SK-N-SH (cell line): Measurements from ENCODE around the gene NKG7. TPM values are rescaled to one million over a fixed set of nuclear protein-coding genes. Genes with fewer than 3 reads are reported as not detected.

Source experiments
- CTCF ChIA-PET: fragments of 300-600, 350-600 bp; formaldehyde crosslinking; extraction: SDS; loops from one replicate; lab custom pipeline; 2021; lab: Yijun Ruan, JAX
- POLR2A ChIA-PET: fragments of 350-600 bp; sonication (Branson Sonifier 250); formaldehyde crosslinking; extraction: SDS; loops from one replicate; lab custom pipeline; 2020; ENCODE audit warnings: antibody characterized with exemption, inconsistent platforms; lab: Yijun Ruan, JAX
- DNase-seq: peaks from one replicate; pipeline ENCODE4 v3.0.0; 2012
- H2AFZ ChIP-seq: fragments of 200-600 bp; sonication (generic); 2 replicates; pipeline ENCODE4 v1.8.1; 2016; ENCODE audit warnings: antibody characterized with exemption, mild to moderate bottlenecking, low read depth
- H3F3A ChIP-seq: fragments of 200-600 bp; sonication (generic); replicated peaks from 2 replicates; pipeline ENCODE3; 2016; ENCODE audit warnings: antibody characterized with exemption, mild to moderate bottlenecking; ENCODE audit not compliant: insufficient read depth
- H3K27ac ChIP-seq, 2 experiments: fragments of 200-500 bp in 1 of 2; fragments of 200-600 bp in 1 of 2; sonication (Bioruptor generic) in 1 of 2; sonication (generic), shearing (Covaris generic) in 1 of 2; 2 replicates each; pipeline versions ENCODE4 v1.5.1 to v1.6.1; 2014 to 2016; ENCODE audit warnings: low read depth in 2 of 2, inconsistent platforms in 1 of 2, low read length in 1 of 2, mild to moderate bottlenecking in 1 of 2, mixed read lengths in 1 of 2
- H3K27me3 ChIP-seq: fragments of 200-600 bp; sonication (generic), shearing (Covaris generic); 2 replicates; pipeline ENCODE4 v1.6.1; 2016; ENCODE audit warnings: mixed run types; ENCODE audit not compliant: insufficient read depth
- H3K36me3 ChIP-seq, 2 experiments: fragments of 200-500 bp in 1 of 2; fragments of 200-600 bp in 1 of 2; sonication (Bioruptor generic) in 1 of 2; sonication (generic) in 1 of 2; replicated peaks in 1 of 2; 2 replicates each; pipeline versions ENCODE3 to v1.5.1; 2014 to 2016; ENCODE audit warnings: low read length in 1 of 2, mild to moderate bottlenecking in 1 of 2; ENCODE audit not compliant: insufficient read depth in 2 of 2, control insufficient read depth in 1 of 2
- H3K4me1 ChIP-seq, 2 experiments: fragments of 200-500 bp in 1 of 2; fragments of 200-600 bp in 1 of 2; sonication (Bioruptor generic) in 1 of 2; sonication (generic), shearing (Covaris generic) in 1 of 2; 2 replicates each; pipeline versions ENCODE4 v1.5.1 to v1.6.1; 2014 to 2016; ENCODE audit warnings: low read depth in 1 of 2, low read length in 1 of 2, mixed run types in 1 of 2; ENCODE audit not compliant: insufficient read depth in 2 of 2, control insufficient read depth in 1 of 2
- H3K4me2 ChIP-seq: fragments of 200-600 bp; sonication (generic), shearing (Covaris generic); 2 replicates; pipeline ENCODE4 v1.6.1; 2017; ENCODE audit warnings: mixed run types
- H3K4me3 ChIP-seq, 2 experiments: fragments of 200-500 bp in 1 of 2; fragments of 200-600 bp in 1 of 2; sonication (Bioruptor generic) in 1 of 2; sonication (generic), shearing (Covaris generic) in 1 of 2; 2 replicates each; pipeline versions ENCODE4 v1.5.1 to v1.8.1; 2014 to 2016; ENCODE audit warnings: low read depth in 2 of 2, inconsistent platforms in 1 of 2, low read length in 1 of 2, mild to moderate bottlenecking in 1 of 2, mixed read lengths in 1 of 2, moderate library complexity in 1 of 2
- H3K79me2 ChIP-seq: fragments of 200-600 bp; sonication (generic); 2 replicates; pipeline ENCODE4 v1.8.1; 2017; ENCODE audit warnings: mild to moderate bottlenecking; ENCODE audit not compliant: insufficient read depth
- H3K9ac ChIP-seq: fragments of 200-600 bp; sonication (generic); 2 replicates; pipeline ENCODE4 v1.6.1; 2017; ENCODE audit warnings: mixed run types
- H3K9me2 ChIP-seq: fragments of 200-600 bp; sonication (generic); 2 replicates; pipeline ENCODE4 v1.6.1; 2017; ENCODE audit warnings: mixed run types
- H3K9me3 ChIP-seq: fragments of 200-600 bp; sonication (generic); 2 replicates; pipeline ENCODE4 v1.6.1; 2017; ENCODE audit warnings: mixed run types, mild to moderate bottlenecking, moderate library complexity
- H4K20me1 ChIP-seq: fragments of 200-600 bp; sonication (generic); 2 replicates; pipeline ENCODE4 v1.6.1; 2017; ENCODE audit warnings: mild to moderate bottlenecking, mixed run types; ENCODE audit not compliant: insufficient read depth
- CHD2 ChIP-seq: fragments of 150-350 bp; IDR thresholded peaks from 2 replicates; pipeline ENCODE4 v1.6.1; 2018; ENCODE audit warnings: low read length; ENCODE audit not compliant: partially characterized antibody
- EP300 ChIP-seq, 2 experiments: IDR thresholded peaks; 2 replicates each; pipeline versions ENCODE4 v1.4.0 to v1.6.1; 2012; ENCODE audit warnings: borderline replicate concordance in 1 of 2, low read depth in 1 of 2, low read length in 1 of 2
- GATA2 ChIP-seq: sonication (generic); formaldehyde crosslinking; IDR thresholded peaks from 2 replicates; pipeline ENCODE4 v1.5.0; 2020; ENCODE audit warnings: mild to moderate bottlenecking, missing genetic modification reagents
- JUND ChIP-seq: IDR thresholded peaks from 2 replicates; pipeline ENCODE4 v1.4.0; 2012
- MAX ChIP-seq: IDR thresholded peaks from 2 replicates; pipeline ENCODE4 v1.4.0; 2012; ENCODE audit warnings: low read depth
- MXI1 ChIP-seq: IDR thresholded peaks from 2 replicates; pipeline ENCODE4 v1.6.1; 2012; ENCODE audit warnings: mild to moderate bottlenecking, low read depth, low read length, improper control_type of control experiment
- NRF1 ChIP-seq: IDR thresholded peaks from 2 replicates; pipeline ENCODE4 v1.6.1; 2012; ENCODE audit warnings: low read depth, mild to moderate bottlenecking, low read length
- PBX3 ChIP-seq: IDR thresholded peaks from 2 replicates; pipeline ENCODE4; 2012
- POLR2AphosphoS5 ChIP-seq: IDR thresholded peaks from 2 replicates; pipeline ENCODE4 v1.6.1; 2012; ENCODE audit warnings: low read depth, low read length
- RFX5 ChIP-seq: IDR thresholded peaks from 2 replicates; pipeline ENCODE4 v1.6.1; 2012; ENCODE audit warnings: mild to moderate bottlenecking, improper control_type of control experiment, low read length
- RXRA ChIP-seq: IDR thresholded peaks from 2 replicates; pipeline ENCODE4 v1.4.0; 2012; ENCODE audit warnings: low read depth, mild to moderate bottlenecking, borderline replicate concordance
- SIN3A ChIP-seq: IDR thresholded peaks from 2 replicates; pipeline ENCODE4 v1.6.1; 2012; ENCODE audit warnings: low read depth, mild to moderate bottlenecking, low read length, moderate library complexity, borderline replicate concordance
- SMC3 ChIP-seq: IDR thresholded peaks from 2 replicates; pipeline ENCODE4 v1.6.1; 2012; ENCODE audit warnings: low read depth, low read length, improper control_type of control experiment
- TAF1 ChIP-seq: IDR thresholded peaks from 2 replicates; pipeline ENCODE4 v1.6.1; 2012; ENCODE audit warnings: low read depth, mild to moderate bottlenecking, low read length, moderate library complexity, borderline replicate concordance
- ZBTB33 ChIP-seq: IDR thresholded peaks from 2 replicates; pipeline ENCODE4 v1.4.0; 2012; ENCODE audit warnings: low read depth, borderline replicate concordance
- WGBS: methylation state at CpG from one replicate; pipeline ENCODE4 v1.1.6; 2017; ENCODE audit warnings: low lambda C conversion rate; 5-methylcytosine and 5-hydroxymethylcytosine counted together
- polyA plus RNA-seq, 3 experiments: library from polyadenylated mRNA; depleted of rRNA; stranded (reverse); fragments of >200 nt; gene quantifications; 2 replicates each; pipeline ENCODE4 v1.2.3, GENCODE V29; 2012

NKG7 gene
- polyA plus RNA-seq, 1 of the 3 experiments (the other 2 are of a cell fraction), result not detected

- Histone ChIP-seq H3K9me2 (no peaks in the 10 kb centered on the region), H3K36me3 (no peaks in the 10 kb centered on the region), H3K9me3 (no peaks in the 10 kb centered on the region), H3K27me3 (peaks cover 5% of the 10 kb centered on the region; the same call in 1 of the 2 replicates), H4K20me1 (no peaks in the 10 kb centered on the region), H3K27ac (peak overlapping the region; percentile 79 to 84), H3F3A (no peaks in the 10 kb centered on the region), H2AFZ (peak overlapping the region; percentile 77), H3K4me2 (peak overlapping the region; percentile 100), H3K79me2 (peaks cover 6% of the 10 kb centered on the region), H3K4me1 (peaks cover 6 to 21% of the 10 kb centered on the region in 2 experiments; a peak in 3 of 4 replicates), H3K9ac (peak overlapping the region; percentile 87), H3K4me3 (peak overlapping the region; percentile 77 to 80)
- WGBS, result 5% methylated on average over 12 of the region's 15 CpGs
- ChIA-PET POLR2A (interaction anchor here (0.6 to 1.5 kb wide), 4 partner anchors 27 to 36 kb away, joined by 3 to 7 read pairs (median 4); no protein-coding TSS in a partner anchor), CTCF (interaction anchor here (1.3 kb wide), 1 partner anchor 27 kb away, joined by 3 read pairs; no protein-coding TSS in a partner anchor)
- peak; percentile 44 for DNase-seq
- no peak for TF ChIP-seq PBX3
- peak; percentile 46; the same call in 1 of the 2 replicates for TF ChIP-seq TAF1
- peak; percentile 27; the same call in 1 of the 2 replicates for TF ChIP-seq SIN3A
- TF ChIP-seq JUND, result no peak
- peak; percentile 42 for TF ChIP-seq POLR2AphosphoS5
Measured at GRCh38 chr19:51367255-51367564, 5.2 kb downstream of the NKG7 start.

GRCh38 chr19:51366389-51367254 lies 5.8 kb downstream of the NKG7 start:
- ChIA-PET POLR2A (interaction anchor here (1.5 kb wide), 1 partner anchor 27 kb away, joined by 7 read pairs; no protein-coding TSS in a partner anchor), CTCF (interaction anchor here (1.3 kb wide), 1 partner anchor 26 kb away, joined by 5 read pairs; no protein-coding TSS in a partner anchor)
- Histone ChIP-seq H3K27me3 (no peaks in the 10 kb centered on the region), H3K27ac (peak overlapping the region; percentile 79 to 84), H3K4me1 (peaks cover 6 to 21% of the 10 kb centered on the region in 2 experiments; a peak in 3 of 4 replicates), H3K4me2 (peak overlapping the region; percentile 100), H3K79me2 (peaks cover 6% of the 10 kb centered on the region), H2AFZ (peak overlapping the region; percentile 77), H4K20me1 (no peaks in the 10 kb centered on the region), H3K36me3 (no peaks in the 10 kb centered on the region), H3K4me3 (peak overlapping the region; percentile 77 to 80)
- peak; percentile 96 for DNase-seq
- TF ChIP-seq ZBTB33, result no peak
- TF ChIP-seq EP300 (IDR thresholded peaks at IDR 0.05; ENCODE audit: borderline replicate concordance in 1 of 2, low read depth in 1 of 2, low read length in 1 of 2), result no peak
- TF ChIP-seq SMC3, result no peak
- TF ChIP-seq MXI1, result peak; percentile 56; the same call in 1 of the 2 replicates
- TF ChIP-seq GATA2 (CRISPR knock-in tag), result no peak
- peak; percentile 71 for TF ChIP-seq NRF1
- TF ChIP-seq RFX5, result peak; percentile 49; the same call in 1 of the 2 replicates
- TF ChIP-seq CHD2, result peak; percentile 69
- peak; percentile 39; the same call in 1 of the 2 replicates for TF ChIP-seq RXRA
- peak; percentile 30 for TF ChIP-seq TAF1
- peak; percentile 64; the same call in 1 of the 2 replicates for TF ChIP-seq POLR2AphosphoS5
- TF ChIP-seq MAX, result peak; percentile 25; the same call in 1 of the 2 replicates
- TF ChIP-seq PBX3, result peak; percentile 42
- TF ChIP-seq, all 33 proteins: peak for 9
- peak overlapping the region; percentile 87 for H3K9ac ChIP-seq
- no peaks in the 10 kb centered on the region for H3K9me3 ChIP-seq
- no peaks in the 10 kb centered on the region for H3F3A ChIP-seq
- WGBS, result under 1% methylated on average over 49 of the region's 54 CpGs
- no peaks in the 10 kb centered on the region for H3K9me2 ChIP-seq
